Spleen (tissue), 7 donors: ENCODE results near the gene TAS2R10.

Experiments used
- CTCF ChIP-seq, 11 experiments: fragments of 200-600 bp in 7 of 11; fragments of 450-650 bp in 4 of 11; sonication (generic) in 4 of 11; IDR thresholded peaks in 8 of 11; conservative IDR thresholded peaks in 3 of 11; 1 replicate in 7 of 11; 2 replicates in 4 of 11; pipeline versions ENCODE4 v1.4.0 to v1.8.0; 2016 to 2021; ENCODE audit warnings: antibody characterized with exemption in 11 of 11, inconsistent platforms in 4 of 11, mild to moderate bottlenecking in 1 of 11
- POLR2A ChIP-seq, 3 donors: fragments of 450-650 bp; IDR thresholded peaks; one replicate each; pipeline ENCODE4 v1.5.1; 2017; ENCODE audit warnings: antibody characterized with exemption in 3 of 3, mild to moderate bottlenecking in 1 of 3
- POLR2AphosphoS5 ChIP-seq, 3 donors: sonication (generic); formaldehyde crosslinking; IDR thresholded peaks; one replicate each; pipeline ENCODE4 v1.5.1; 2017; ENCODE audit warnings: antibody characterized with exemption in 3 of 3
- donor health status: DM: no; HTN: no; CAD: no; lungs with moderate emphysema.
- donor health status: DM: no; HTN: no; CAD: no.
- donor health status: DM: no; HTN: no; CAD: no.

GRCh38 chr12:10873378-10873777, 47.2 kb upstream of the TAS2R10 start:
- TF ChIP-seq CTCF (IDR thresholded peaks at IDR 0.05 in 8 of 11, conservative IDR thresholded peaks at IDR 0.05 in 3 of 11): no peak
- no peak for TF ChIP-seq POLR2A (IDR thresholded peaks at IDR 0.05)
- no peak for TF ChIP-seq POLR2AphosphoS5 (IDR thresholded peaks at IDR 0.05)
